ENCODE results near the gene KCNQ1.

GRCh38 chr11:2564008-2564530 is 119.3 kb downstream of the KCNQ1 start:
- TF ChIP-seq, protein P1, sequence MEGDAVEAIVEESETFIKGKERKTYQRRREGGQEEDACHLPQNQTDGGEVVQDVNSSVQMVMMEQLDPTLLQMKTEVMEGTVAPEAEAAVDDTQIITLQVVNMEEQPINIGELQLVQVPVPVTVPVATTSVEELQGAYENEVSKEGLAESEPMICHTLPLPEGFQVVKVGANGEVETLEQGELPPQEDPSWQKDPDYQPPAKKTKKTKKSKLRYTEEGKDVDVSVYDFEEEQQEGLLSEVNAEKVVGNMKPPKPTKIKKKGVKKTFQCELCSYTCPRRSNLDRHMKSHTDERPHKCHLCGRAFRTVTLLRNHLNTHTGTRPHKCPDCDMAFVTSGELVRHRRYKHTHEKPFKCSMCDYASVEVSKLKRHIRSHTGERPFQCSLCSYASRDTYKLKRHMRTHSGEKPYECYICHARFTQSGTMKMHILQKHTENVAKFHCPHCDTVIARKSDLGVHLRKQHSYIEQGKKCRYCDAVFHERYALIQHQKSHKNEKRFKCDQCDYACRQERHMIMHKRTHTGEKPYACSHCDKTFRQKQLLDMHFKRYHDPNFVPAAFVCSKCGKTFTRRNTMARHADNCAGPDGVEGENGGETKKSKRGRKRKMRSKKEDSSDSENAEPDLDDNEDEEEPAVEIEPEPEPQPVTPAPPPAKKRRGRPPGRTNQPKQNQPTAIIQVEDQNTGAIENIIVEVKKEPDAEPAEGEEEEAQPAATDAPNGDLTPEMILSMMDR (IDR thresholded peaks at IDR 0.05; ENCODE audit: low read length), result no peak
- TF ChIP-seq EZH2 (IDR thresholded peaks at IDR 0.05; ENCODE audit: borderline replicate concordance, low read length), result no peak
